NB4 (cell line): ENCODE measurements around the gene PAEP.

Experiments used
- MYC ChIP-seq: IDR thresholded peaks from 2 replicates; pipeline ENCODE4 v1.6.1; 2011; ENCODE audit warnings: low read depth, low read length
- POLR2A ChIP-seq: IDR thresholded peaks from 2 replicates; pipeline ENCODE4 v1.6.1; 2011; ENCODE audit warnings: mild to moderate bottlenecking; ENCODE audit not compliant: insufficient read length; ENCODE audit errors: extremely low read depth
- TF ChIP-seq, protein P1 (sequence below): IDR thresholded peaks from one replicate; pipeline ENCODE4 v1.5.1; 2012; ENCODE audit warnings: low read depth, low read length
- TF ChIP-seq, protein P2 (sequence below): IDR thresholded peaks from 2 replicates; pipeline ENCODE4 v1.6.1; 2011; ENCODE audit warnings: low read depth, low read length

DNA sequence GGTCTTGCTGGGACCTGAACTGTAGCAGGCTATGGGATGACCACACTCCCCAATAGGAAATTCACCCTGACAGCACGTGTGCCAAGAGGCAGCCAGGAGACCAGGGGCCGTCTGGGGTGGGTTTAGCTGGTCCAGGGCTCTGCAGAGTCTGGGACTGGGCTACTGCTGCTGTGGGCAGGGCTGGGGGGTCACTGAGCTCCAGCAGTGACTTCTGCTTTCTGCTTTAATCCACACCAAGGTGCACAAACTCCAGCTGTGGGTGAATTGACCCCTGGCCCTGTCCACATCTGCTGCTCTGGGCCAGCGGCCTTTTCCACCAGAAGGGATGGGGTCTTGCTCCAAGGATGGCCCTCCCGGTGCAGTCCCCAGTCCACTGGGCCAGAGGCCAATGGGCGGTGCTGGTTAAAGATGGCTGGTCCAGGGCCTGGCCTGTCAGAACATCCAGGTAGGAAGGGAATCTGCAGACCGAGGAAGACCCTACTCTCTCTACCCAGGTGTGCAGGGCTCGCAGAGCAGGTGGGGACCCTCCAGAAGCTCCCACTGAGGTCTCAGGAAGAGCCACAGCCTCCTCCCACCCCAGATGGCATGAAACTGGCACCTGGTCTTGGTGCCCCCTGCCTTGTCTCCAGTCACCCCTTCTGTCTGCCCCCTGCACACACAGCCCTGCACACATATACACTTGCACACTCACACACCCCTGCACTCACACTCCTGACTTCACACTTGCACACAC lies 49.8 kb downstream of the PAEP start:
- TF ChIP-seq, protein P1, sequence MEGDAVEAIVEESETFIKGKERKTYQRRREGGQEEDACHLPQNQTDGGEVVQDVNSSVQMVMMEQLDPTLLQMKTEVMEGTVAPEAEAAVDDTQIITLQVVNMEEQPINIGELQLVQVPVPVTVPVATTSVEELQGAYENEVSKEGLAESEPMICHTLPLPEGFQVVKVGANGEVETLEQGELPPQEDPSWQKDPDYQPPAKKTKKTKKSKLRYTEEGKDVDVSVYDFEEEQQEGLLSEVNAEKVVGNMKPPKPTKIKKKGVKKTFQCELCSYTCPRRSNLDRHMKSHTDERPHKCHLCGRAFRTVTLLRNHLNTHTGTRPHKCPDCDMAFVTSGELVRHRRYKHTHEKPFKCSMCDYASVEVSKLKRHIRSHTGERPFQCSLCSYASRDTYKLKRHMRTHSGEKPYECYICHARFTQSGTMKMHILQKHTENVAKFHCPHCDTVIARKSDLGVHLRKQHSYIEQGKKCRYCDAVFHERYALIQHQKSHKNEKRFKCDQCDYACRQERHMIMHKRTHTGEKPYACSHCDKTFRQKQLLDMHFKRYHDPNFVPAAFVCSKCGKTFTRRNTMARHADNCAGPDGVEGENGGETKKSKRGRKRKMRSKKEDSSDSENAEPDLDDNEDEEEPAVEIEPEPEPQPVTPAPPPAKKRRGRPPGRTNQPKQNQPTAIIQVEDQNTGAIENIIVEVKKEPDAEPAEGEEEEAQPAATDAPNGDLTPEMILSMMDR = no peak
- TF ChIP-seq POLR2A = no peak
- TF ChIP-seq, protein P2, sequence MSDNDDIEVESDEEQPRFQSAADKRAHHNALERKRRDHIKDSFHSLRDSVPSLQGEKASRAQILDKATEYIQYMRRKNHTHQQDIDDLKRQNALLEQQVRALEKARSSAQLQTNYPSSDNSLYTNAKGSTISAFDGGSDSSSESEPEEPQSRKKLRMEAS = no peak
- no peak for TF ChIP-seq MYC
